ENCODE results near the gene GALNT2.

Gene GALNT2

DNA sequence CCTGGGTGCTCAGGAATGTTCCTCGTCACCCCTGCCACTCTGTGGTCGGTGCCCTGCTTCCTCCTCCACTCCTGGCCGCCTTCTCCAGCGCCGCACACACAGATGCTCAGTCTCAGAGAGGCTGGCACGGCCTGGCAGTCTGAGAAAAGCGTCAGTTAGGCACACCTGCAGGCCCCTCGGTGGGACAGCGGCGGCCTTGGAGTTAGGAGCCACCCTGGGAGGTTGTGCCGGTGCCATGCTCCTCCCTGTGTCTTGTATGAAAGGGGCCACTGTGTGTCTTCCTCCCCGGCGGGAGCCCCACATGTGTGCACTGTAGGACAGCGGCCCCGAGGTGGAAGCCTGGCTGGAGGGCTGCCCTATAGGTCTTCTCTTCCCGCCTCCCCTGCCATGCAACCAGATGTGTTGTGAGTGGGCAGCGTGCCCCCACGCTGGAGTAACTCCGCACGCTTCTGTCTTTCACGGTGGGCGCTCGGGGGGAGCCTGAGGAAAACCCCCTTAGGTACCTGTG, 213.9 kb downstream of the GALNT2 start:
- H3K4me3 ChIP-seq (replicated peaks in 1 of 2; ENCODE audit: low read depth in 2 of 2, low read length in 2 of 2) = no peak overlapping the region
- TF ChIP-seq, protein P1, sequence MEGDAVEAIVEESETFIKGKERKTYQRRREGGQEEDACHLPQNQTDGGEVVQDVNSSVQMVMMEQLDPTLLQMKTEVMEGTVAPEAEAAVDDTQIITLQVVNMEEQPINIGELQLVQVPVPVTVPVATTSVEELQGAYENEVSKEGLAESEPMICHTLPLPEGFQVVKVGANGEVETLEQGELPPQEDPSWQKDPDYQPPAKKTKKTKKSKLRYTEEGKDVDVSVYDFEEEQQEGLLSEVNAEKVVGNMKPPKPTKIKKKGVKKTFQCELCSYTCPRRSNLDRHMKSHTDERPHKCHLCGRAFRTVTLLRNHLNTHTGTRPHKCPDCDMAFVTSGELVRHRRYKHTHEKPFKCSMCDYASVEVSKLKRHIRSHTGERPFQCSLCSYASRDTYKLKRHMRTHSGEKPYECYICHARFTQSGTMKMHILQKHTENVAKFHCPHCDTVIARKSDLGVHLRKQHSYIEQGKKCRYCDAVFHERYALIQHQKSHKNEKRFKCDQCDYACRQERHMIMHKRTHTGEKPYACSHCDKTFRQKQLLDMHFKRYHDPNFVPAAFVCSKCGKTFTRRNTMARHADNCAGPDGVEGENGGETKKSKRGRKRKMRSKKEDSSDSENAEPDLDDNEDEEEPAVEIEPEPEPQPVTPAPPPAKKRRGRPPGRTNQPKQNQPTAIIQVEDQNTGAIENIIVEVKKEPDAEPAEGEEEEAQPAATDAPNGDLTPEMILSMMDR (IDR thresholded peaks at IDR 0.05; ENCODE audit: low read depth, low read length) = no peak
- DNase-seq (ENCODE audit: low read depth in 2 of 2) = no peak

DNA sequence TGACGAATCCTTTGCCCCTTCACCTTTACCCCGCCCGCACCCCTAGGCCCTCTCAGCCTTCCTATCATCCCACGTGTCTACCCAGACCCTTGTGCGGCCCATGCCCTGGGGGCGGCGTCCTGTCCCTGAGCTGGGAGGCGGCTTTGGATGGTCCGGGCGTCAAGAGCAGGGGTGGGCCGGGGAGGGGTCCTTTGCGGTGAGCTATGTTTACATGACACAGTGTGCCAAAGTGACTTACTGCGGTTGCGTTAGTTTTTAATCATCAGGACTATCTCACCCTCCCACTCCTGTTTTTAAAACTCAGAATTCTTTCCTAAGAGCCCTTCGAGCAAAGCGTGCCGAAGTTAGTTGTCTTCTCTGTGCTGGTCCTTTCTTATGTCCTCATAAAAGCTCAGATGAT, 214.5 kb downstream of the GALNT2 start:
- TF ChIP-seq, protein P1 (IDR thresholded peaks at IDR 0.05; ENCODE audit: low read depth, low read length) = no peak
- no peak for DNase-seq (ENCODE audit: low read depth in 2 of 2)
- no peak overlapping the region for H3K4me3 ChIP-seq (replicated peaks in 1 of 2; ENCODE audit: low read depth in 2 of 2, low read length in 2 of 2)

DNA sequence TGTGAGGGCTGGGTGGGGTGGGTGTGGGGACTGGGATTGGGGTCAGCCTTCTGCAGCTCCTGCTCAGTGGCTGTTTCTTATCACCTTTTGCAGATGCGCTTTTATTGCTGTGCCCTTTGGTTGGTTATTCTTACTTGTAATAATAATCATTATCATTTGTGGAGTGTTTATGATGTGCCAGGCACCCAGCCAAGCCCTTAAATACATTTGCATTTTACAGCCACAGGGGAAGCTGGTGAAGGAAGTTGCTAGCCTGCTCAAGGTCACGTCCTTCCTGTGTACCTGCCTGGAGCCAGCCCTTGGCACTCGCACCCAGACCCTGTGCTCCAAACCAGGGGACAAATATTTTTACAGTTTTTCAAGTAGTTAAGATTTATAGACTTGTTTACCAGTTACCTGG, 215.1 kb downstream of the GALNT2 start:
- TF ChIP-seq, protein P1 (IDR thresholded peaks at IDR 0.05; ENCODE audit: low read depth, low read length) = no peak
- H3K4me3 ChIP-seq (replicated peaks in 1 of 2; ENCODE audit: low read depth in 2 of 2, low read length in 2 of 2) = no peak overlapping the region
- no peak for DNase-seq (ENCODE audit: low read depth in 2 of 2)

DNA sequence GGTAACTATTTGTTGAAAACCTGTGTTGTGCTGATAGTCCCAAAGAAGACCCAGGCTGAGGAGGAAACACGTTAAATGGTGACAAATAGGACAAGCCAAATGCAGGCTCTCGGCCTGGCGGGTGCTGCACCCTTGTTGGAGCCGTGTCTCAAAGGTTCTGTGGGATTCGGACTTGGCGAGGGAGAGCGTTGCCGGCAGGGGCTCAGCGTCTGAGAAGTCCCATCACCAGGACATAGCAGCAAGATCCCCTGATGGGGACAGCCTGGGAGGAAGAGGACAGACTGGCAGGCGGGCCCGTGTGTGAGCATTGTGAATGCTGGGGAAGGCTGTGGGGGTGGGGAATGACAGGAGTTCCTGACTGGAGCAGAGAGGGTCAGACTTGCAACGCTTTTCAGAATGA, 216.6 kb downstream of the GALNT2 start:
- H3K4me3 ChIP-seq (replicated peaks in 1 of 2; ENCODE audit: low read depth in 2 of 2, low read length in 2 of 2) = no peak overlapping the region
- TF ChIP-seq, protein P1 (IDR thresholded peaks at IDR 0.05; ENCODE audit: low read depth, low read length) = no peak
- DNase-seq (ENCODE audit: low read depth in 2 of 2) = no peak

DNA sequence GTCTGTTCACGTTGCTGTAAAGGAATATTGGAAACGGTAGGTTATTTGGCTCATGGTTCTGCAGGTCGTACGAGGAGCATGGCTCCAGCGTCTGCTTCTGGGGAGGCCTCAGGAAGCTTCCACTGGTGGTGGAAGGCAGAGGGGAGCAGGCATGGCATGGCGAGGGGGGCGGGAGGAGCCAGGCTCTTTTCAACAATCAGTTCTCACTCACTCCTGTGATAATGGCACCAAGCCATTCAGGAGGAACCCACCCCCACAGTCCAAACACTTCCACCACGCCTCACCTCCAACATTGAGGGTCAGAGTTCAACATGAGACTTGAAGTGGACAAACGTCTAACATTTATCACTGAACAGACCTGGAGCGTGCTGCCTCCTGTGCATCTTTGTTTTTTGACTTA, 217.9 kb downstream of the GALNT2 start:
- H3K4me3 ChIP-seq (replicated peaks in 1 of 2; ENCODE audit: low read depth in 2 of 2, low read length in 2 of 2) = no peak overlapping the region
- no peak for DNase-seq (ENCODE audit: low read depth in 2 of 2)
- TF ChIP-seq, protein P1 (IDR thresholded peaks at IDR 0.05; ENCODE audit: low read depth, low read length) = no peak

DNA sequence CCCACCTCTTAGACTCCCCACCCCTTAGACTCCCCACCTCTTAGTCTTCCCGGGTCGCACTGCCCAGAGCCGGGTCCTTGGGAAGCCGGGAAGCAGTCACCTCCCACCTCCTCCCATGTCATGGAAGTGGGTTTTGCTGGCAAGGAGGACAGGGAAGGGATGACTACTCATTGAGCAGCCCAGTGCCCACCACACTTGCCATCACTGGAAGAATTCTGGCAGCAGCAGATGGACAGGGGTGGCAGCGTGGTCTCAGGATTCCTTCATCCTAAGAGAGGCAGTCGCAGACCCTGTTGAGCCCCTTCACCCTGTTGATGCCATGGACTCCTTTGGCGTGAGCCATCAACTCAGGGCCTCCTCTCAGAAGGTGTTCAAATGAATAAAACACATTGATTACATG, 218.3 kb downstream of the GALNT2 start:
- no peak for DNase-seq (ENCODE audit: low read depth in 2 of 2)
- TF ChIP-seq, protein P1 (IDR thresholded peaks at IDR 0.05; ENCODE audit: low read depth, low read length) = no peak
- no peak overlapping the region for H3K4me3 ChIP-seq (replicated peaks in 1 of 2; ENCODE audit: low read depth in 2 of 2, low read length in 2 of 2)
